Left colon (tissue), 2 donors: Measurements from ENCODE around the gene CPM. TPM values are rescaled to one million over a fixed set of nuclear protein-coding genes. Genes with fewer than 3 reads are reported as not detected.
"Not testable (repeated sequence)": the region's sequence is repeated elsewhere in the genome, so short reads cannot be mapped to it uniquely, and the experiment has no call there.

ENCODE experiments used
- ATAC-seq: fragments of 200-7000 bp; cut with Tn5 transposase; one replicate; pipeline ENCODE4 v1.9.1; 2020; ENCODE audit warnings: mild to moderate bottlenecking, moderate library complexity
- DNase-seq, 2 donors: peaks; one replicate each; pipeline ENCODE4 v3.0.0-alpha.2; 2020
- intact Hi-C, 2 donors: fragments of 100-400 bp; cut with DNase I in 1 of 2; cut with micrococcal nuclease in 1 of 2; formaldehyde crosslinking; loops; one replicate each; pipeline versions ENCODE4 v1.11.2 to v1.14.0; 2022; cut with DNase I, micrococcal nuclease
- total RNA-seq, 2 donors: library from RNA; stranded (reverse); fragmentation: NEBNext Ultra II Directional; extraction: Animal tissue kit (Norgen Biotek cat#: 25700); gene quantifications; one replicate each; pipeline ENCODE4 v1.2.1, GENCODE V29; 2021
- donor health status: DM: no; HTN: no; CAD: no.
- donor health status: DM: yes; HTN: yes; CAD: no.

CPM gene
- total RNA-seq, 2 donors from 2014 or later, result 98.0 to 109 TPM

- DNase-seq, result no peak
- intact Hi-C loops, result no loop called here
Observed at GRCh38 chr12:68806488-68807237, 126.3 kb downstream of the CPM start.

GRCh38 chr12:68805592-68806120 is 127.3 kb downstream of the CPM start:
- intact Hi-C loops, result no loop called here
- DNase-seq, result no peak
- ATAC-seq, result no peak

More at GRCh38 chr12:68806488-68807237, 126.3 kb downstream of the CPM start:
- no peak for ATAC-seq

DNA sequence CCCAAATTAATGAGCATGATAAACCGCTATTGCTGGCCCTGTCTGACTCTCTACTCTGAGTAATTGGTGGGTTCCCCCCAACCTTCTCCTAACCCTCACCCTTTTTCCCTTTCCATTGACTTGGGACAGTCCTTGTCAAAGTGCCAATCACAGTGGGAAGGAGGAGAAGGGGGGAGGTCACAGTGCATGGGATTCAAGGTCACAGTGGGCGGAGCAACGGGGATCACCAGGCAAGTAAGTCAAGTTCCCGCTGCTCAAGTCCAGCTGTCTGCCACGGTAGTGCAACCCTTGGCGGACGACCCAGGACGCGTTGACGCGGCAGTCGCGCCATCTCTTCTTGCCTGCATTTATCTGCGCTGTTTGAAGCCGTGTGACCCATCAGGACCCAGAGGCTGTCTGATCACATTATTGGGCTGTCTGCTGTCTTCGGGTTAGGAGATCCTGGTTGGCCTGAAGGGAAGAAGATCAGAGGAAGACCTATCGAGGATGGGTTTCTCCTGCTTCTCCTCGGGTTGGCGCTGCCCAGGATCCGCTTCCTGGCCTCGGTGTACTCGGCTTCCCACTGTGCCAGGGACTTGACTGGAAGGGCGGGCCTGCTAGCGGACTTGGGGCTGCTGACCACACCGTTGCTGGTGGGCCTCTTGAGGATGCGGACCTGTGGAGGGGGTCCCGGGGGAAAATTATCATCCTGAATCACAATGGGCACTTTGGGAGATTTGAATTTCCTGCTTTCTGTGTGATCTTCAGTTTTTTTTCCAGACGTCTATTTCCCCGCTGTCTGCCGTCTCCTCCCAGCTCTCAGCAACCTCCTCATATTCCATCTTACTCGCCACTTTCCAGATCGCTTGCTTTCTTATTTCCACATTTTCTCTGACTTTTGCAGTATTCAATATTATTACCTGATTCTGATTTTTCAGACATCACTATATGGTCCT is 128.0 kb downstream of the CPM start:
- intact Hi-C loops, result no loop called here
- DNase-seq (no peak), ATAC-seq (no peak)

DNA sequence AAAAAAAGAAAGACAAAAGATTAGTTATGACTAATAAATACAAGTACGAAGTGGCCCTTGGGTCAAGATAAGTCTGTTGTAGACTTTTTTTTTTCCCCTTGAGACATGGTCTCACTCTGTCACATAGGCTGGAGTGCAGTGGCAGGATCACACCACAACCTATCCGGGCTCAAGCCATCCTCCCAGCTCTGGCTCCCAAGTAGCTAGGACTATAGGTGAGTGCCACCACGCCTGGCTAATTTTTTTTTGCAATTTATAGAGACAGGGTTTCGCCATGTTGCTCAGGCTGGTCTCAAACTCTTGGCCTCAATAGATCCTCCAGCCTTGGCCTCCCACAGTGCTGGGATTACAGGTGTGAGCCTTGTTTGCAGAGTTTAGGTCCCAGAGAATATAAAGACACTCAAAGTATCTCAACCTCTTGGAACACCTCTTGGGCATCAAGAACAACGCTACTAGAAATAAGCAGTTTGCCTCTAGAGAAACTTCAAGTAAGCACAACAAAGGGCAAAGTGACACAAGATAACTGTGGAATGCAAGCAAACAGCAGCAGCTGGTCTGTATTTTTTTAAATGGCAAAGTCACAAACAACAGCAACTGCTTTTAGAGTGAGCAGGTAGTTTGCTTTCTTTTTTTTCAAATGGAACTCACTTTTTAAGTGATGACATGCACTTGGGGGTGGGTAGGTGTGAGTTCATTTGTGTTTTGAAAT is 128.9 kb downstream of the CPM start:
- DNase-seq (no peak), ATAC-seq (no peak)
- intact Hi-C loops, result no loop called here

GRCh38 chr12:68802911-68803651 is 129.9 kb downstream of the CPM start:
- not testable (repeated sequence) for DNase-seq

DNA sequence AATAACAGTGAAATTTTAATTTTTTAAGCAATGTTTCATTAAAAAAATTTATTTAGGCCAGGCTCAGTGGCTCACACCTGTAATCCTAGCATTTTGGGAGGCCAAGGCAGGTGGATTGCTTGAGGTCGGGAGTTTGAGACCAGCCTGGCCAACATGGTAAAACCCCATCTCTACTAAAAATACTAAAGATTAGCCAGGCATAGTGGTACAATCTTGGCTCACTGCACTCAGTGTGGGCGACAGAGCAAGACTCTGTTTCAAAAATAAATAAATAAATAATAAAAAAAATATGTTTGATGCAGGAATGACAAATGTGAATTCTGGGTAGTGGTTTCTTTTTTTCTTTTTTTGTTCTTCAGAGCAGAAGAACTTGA is 130.6 kb downstream of the CPM start:
- intact Hi-C loops, ATAC-seq, DNase-seq: not testable (repeated sequence)

More at GRCh38 chr12:68802911-68803651, 129.9 kb downstream of the CPM start:
- intact Hi-C loops, ATAC-seq: not testable (repeated sequence)

Other genes with a start within 250 kb of the CPM start
- gene NUP107, start 246.2 kb downstream of the CPM start, total RNA-seq, result 10 to 100 TPM; 23.2 to 25.8 TPM
- 1 to 10 TPM; 7.2 to 9.4 TPM for gene SLC35E3, start 187.0 kb downstream of the CPM start, total RNA-seq
- gene MDM2, start 125.0 kb downstream of the CPM start, total RNA-seq, result 10 to 100 TPM; 80.2 to 94.7 TPM